Measurements from ENCODE around the gene CELA2A. TPM values are rescaled to one million over a fixed set of nuclear protein-coding genes. Genes with fewer than 3 reads are reported as not detected.
A peak's percentile ranks its signal among the peaks of the same experiment; 100 is the strongest.

CELA2A gene
- total and polyA plus RNA-seq, 2 of the 13 experiments (the other 11 are each of a cell fraction or from before 2014, with no cell fraction given): not detected

GRCh38 chr1:15409388-15410222 is 46.9 kb upstream of the CELA2A start, which contains the start of gene EFHD2 (continued):
- TF ChIP-seq RBFOX2 (IDR thresholded peaks at IDR 0.05; ENCODE audit: low read depth, low read length) (peak; percentile 73), RAD21 (CRISPR knock-in tag; IDR thresholded peaks at IDR 0.05) (0 out of 2 replicates have a peak, but pooled peaks have one; percentile 36), GZF1 (CRISPR knock-in tag; IDR thresholded peaks at IDR 0.05) (no peak), ZNF512B (CRISPR knock-in tag; IDR thresholded peaks at IDR 0.05; ENCODE audit: borderline replicate concordance) (no peak), SMAD3 (CRISPR knock-in tag; IDR thresholded peaks at IDR 0.05) (no peak), POLR2A (IDR thresholded peaks at IDR 0.05; ENCODE audit: insufficient read depth in 1 of 2, low read depth in 2 of 2, low read length in 2 of 2) (peak in 1 of 2 experiments; percentile 76; a peak in 2 of 4 replicates)

DNA sequence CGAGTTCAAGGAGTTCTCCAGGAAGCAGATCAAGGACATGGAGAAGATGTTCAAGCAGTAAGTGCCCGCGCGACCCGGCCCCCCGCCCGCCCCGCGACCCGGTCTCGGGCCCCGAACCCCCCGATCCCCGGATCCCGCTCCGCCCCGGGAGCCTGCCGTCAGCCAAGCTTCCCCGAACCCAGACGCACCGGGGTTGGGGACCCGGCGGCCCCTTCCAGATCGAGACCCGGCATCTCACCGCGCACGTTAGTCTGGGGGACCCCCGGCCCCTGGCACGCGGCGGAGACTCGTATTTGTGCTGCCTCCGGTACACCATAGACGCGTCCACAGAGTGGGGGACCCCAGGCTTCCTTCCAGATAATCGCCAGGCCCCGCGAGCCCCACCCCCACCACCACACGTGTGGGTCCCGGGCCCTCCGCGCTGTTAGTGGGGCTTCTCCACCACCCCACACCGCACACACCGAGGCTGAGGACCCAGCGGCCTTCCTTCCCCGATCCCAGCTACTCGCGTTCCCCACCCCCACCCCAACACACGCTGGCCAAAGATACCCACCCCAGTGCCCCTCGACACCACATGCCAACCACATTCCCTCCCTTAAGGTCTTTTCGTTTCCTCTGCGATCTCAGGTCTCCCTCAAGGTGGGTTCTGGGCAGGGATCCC is 46.2 kb upstream of the CELA2A start:
- peaks cover 0 to 1% of the 10 kb centered on the region in 2 experiments; a peak in 2 of 5 replicates for H3K36me3 ChIP-seq (replicated peaks in 1 of 2; ENCODE audit: control insufficient read depth in 1 of 2, insufficient read depth in 2 of 2, low read length in 2 of 2)
- TF ChIP-seq MTA1 (CRISPR knock-in tag; IDR thresholded peaks at IDR 0.05; ENCODE audit: borderline replicate concordance) (peak; percentile 4; the same call in 1 of the 2 replicates), HNF4G (IDR thresholded peaks at IDR 0.05; ENCODE audit: borderline replicate concordance, low read depth, low read length) (no peak), HNF4G (CRISPR knock-in tag; IDR thresholded peaks at IDR 0.05; ENCODE audit: borderline replicate concordance, low read depth) (0 out of 2 replicates have a peak, but pooled peaks have one; percentile 23)
- TF ChIP-seq, protein P1, sequence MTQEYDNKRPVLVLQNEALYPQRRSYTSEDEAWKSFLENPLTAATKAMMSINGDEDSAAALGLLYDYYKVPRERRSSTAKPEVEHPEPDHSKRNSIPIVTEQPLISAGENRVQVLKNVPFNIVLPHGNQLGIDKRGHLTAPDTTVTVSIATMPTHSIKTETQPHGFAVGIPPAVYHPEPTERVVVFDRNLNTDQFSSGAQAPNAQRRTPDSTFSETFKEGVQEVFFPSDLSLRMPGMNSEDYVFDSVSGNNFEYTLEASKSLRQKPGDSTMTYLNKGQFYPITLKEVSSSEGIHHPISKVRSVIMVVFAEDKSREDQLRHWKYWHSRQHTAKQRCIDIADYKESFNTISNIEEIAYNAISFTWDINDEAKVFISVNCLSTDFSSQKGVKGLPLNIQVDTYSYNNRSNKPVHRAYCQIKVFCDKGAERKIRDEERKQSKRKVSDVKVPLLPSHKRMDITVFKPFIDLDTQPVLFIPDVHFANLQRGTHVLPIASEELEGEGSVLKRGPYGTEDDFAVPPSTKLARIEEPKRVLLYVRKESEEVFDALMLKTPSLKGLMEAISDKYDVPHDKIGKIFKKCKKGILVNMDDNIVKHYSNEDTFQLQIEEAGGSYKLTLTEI (CRISPR knock-in tag; conservative IDR thresholded peaks at IDR 0.05): no peak
- H3K27me3 ChIP-seq (ENCODE audit: control insufficient read depth in 1 of 2, insufficient read depth in 2 of 2, low read length in 2 of 2): peaks cover 3 to 31% of the 10 kb centered on the region in 2 experiments; a peak in 3 of 5 replicates
- H2AFZ ChIP-seq (ENCODE audit: low read length): no peak overlapping the region
- intact Hi-C loops (cut with micrococcal nuclease; ENCODE audit: unreplicated experiment): no loop called here
- 7% methylated on average over 9 of the region's 53 CpGs for WGBS (ENCODE audit: low lambda C conversion rate)
- no peak for FAIRE-seq
- in situ Hi-C loops (cut with HindIII; ENCODE audit: extremely low pct_ligation_motif_present, low pct_unique_long_range_greater_than_20kb): no loop called here
- H3K4me2 ChIP-seq (ENCODE audit: low read depth, low read length): peak overlapping the region; percentile 91
- H3K4me1 ChIP-seq (ENCODE audit: insufficient read depth, low read length): peaks cover 35% of the 10 kb centered on the region
- no peaks in the 10 kb centered on the region for H3K9me3 ChIP-seq (ENCODE audit: low read length)
- H4K20me1 ChIP-seq (ENCODE audit: insufficient read depth, low read length): no peaks in the 10 kb centered on the region
- no peak overlapping the region for H3K27ac ChIP-seq (ENCODE audit: extremely low read length, insufficient read depth, low read length)
- ChIA-PET POLR2A (no interaction called here), CTCF (ENCODE audit: low intra/inter-chr PET ratio, low total read pairs) (no interaction called here)
- BruUV-seq (replicated peaks): no TSS peak
- peak overlapping the region; percentile 77 to 83 (median 78) for H3K4me3 ChIP-seq (replicated peaks in 1 of 3; ENCODE audit: insufficient read depth in 1 of 3, low read depth in 2 of 3, low read length in 3 of 3)
- peak overlapping the region; percentile 70 for H3K9ac ChIP-seq (ENCODE audit: insufficient read depth, low read depth, low read length)
- no peak for DNase-seq (ENCODE audit: low spot score)
- no peaks in the 10 kb centered on the region for H3K79me2 ChIP-seq (ENCODE audit: insufficient read depth, low read length)
- ATAC-seq: no peak

Measured in HepG2 (cell line).